GM19193 (cell line): Measurements from ENCODE around the gene VNN1.

Experiments
- POLR2A ChIP-seq: IDR thresholded peaks from 4 replicates; pipeline ENCODE4 v1.6.1; 2011; ENCODE audit not compliant: insufficient read depth, insufficient read length; ENCODE audit errors: extremely low read depth

VNN1 gene

GRCh38 chr6:132713352-132714134 lies at the start of gene VNN1:
Gene VNN1 (minus strand): TSS chr6:132714055. CDS start chr6:132714035, 20 bp downstream.
- TF ChIP-seq POLR2A, result no peak

- peak; percentile 35 for TF ChIP-seq POLR2A
Measured at GRCh38 chr6:132763269-132763668, 49.4 kb upstream of the VNN1 start.

DNA sequence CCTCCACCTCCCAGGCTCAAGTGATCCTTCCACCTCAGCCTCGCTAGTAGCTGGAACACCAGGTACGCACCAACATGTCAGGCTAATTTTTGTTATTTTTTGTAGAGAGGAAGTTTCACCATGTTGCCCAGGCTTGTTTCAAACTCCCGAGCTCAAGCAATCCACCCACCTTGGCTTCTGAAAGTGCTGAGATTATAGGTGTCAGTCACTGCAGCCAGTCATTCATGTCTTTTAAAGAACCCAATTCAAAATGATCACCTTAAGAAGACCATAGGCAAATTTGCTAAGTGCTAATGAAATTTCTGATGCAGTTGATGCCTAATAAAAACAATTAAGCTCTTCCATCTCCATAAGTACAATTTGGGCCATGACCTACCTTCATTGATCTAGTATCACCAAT lies 46.4 kb upstream of the VNN1 start:
- TF ChIP-seq POLR2A, result no peak

DNA sequence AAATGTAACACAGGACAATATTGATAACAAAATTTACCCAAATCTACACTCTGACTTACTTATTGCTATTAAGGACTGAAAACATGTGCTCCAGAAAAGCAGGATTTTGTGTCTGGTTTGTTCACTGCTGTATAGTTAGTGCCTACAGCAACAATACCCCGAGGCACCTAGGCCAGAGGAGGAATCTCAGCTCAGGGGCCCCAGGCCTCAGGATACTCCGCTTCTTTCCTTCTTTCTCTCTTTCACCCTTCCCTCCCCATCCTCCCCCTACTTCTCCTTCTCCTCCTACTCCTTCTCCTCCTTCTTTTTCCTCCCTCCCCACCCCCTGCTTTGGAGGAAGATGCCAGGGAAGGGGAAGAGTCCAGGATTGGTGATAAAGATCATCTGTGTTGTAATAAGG lies 44.8 kb upstream of the VNN1 start:
- no peak for TF ChIP-seq POLR2A

GRCh38 chr6:132752255-132752654 lies 38.4 kb upstream of the VNN1 start:
- TF ChIP-seq POLR2A, result no peak

GRCh38 chr6:132751828-132752227 lies 38.0 kb upstream of the VNN1 start:
- no peak for TF ChIP-seq POLR2A

- no peak for TF ChIP-seq POLR2A
Measured at GRCh38 chr6:132751306-132751705, 37.5 kb upstream of the VNN1 start.

GRCh38 chr6:132750455-132751248 lies 36.8 kb upstream of the VNN1 start:
- no peak for TF ChIP-seq POLR2A

- no peak for TF ChIP-seq POLR2A
Measured at GRCh38 chr6:132749111-132749510, 35.3 kb upstream of the VNN1 start.

- no peak for TF ChIP-seq POLR2A
Measured at GRCh38 chr6:132748446-132748845, 34.6 kb upstream of the VNN1 start.

DNA sequence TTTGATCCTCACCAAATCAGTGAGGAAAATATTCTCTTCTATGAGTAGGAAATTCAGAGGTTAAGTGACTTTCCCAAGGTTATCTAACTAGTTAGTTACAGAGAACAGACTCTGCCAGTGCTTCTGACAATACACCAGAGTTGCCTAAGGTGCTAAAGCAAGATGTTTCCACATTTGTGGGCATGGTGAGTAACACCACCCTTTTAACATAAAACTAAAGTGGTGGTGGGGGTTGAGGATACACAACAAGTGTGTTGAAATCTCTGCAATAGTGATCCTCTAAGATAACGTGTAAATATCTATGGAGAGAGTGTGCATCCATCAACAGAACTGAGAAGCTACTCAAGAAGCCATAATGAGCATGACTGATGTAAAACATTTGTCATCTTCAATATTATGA lies 32.2 kb upstream of the VNN1 start:
- TF ChIP-seq POLR2A, result no peak

DNA sequence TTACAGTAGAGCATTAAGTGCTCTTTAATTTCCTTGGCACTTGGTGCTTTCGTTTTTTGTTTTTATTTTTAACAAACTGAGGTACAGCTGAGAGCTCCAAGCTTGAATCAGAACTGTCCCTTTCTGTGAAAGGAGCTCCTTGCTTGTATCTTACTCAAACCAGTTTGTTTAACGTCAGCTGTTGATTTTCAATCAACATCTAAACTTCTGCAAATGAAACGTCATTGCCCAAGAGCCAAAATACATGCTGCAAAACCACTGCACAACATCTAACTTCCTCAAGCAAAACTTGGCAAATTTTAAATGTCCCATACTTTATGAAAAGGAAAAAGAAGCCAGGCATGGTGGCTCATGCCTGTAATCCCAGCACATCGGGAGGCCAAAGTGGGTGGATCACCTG lies 28.6 kb upstream of the VNN1 start:
- TF ChIP-seq POLR2A, result no peak

DNA sequence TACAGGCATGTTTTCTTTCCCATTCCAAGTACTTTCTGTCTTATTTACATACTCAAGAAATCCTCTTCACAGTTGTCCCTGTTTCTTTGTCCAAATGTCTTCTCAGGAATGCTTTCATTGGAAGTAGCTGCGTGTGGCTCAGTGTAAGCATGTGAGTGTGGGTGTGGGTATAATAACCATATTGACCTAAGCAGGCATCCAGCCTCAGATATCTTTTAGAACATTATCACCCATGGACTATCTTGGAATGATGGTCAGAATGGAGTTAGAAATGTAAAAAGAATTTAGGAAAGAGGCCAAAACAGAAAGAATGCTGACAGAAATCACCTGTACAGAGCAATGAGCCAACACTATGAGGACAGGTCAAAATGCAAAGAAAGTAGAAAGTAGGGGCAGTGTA lies 27.4 kb upstream of the VNN1 start:
- TF ChIP-seq POLR2A, result no peak

GRCh38 chr6:132736239-132736638 lies 22.4 kb upstream of the VNN1 start:
- no peak for TF ChIP-seq POLR2A

- TF ChIP-seq POLR2A, result no peak
Measured at GRCh38 chr6:132734694-132735236, 20.9 kb upstream of the VNN1 start.

DNA sequence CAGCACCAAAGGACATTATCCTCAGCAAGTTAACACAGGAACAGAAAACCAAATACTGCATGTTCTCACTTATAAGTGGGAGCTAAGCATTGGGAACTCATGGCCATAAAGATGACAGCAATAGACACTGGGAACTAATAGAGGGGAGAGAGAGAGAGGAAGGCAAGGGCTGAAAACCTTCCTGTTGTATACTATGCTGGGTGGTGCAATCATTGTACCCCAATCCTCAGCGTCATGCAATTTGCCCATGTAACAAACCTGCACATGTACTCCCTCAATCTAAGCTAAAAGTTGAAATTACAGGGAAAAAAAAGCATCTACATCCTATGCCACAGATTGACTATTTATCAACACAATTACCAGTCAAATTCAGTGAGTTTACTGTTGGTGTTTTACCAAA lies 20.0 kb upstream of the VNN1 start:
- no peak for TF ChIP-seq POLR2A

GRCh38 chr6:132733283-132733682 lies 19.4 kb upstream of the VNN1 start:
- no peak for TF ChIP-seq POLR2A

DNA sequence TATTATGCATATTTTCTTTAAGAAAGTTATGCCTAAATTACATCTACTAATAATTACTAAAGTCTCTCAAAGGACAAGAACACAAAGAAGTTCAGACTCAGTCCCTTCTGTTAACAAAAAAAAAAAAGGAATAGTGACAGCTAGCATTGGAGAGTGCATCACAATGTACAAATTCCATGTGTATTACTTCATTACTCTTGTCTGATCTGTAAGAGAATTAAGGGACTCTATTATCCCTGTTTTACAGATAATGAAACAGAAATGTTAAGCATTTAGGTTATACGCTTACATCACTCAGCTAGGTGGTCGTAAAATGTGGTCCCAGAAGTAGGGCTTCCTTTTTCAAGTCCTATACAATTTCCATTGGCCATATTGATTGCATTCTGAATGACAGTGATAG lies 17.2 kb upstream of the VNN1 start:
- TF ChIP-seq POLR2A, result no peak
